NCI-H2227 (cell line): Measurements from ENCODE around the gene MUCL3.
A peak's percentile ranks its signal among the peaks of the same experiment; 100 is the strongest.
"Not testable (repeated sequence)": the region's sequence is repeated elsewhere in the genome, so short reads cannot be mapped to it uniquely, and the experiment has no call there.

Experiments
- DNase-seq: peaks from one replicate; lab custom pipeline; 2025; ENCODE audit not compliant: unreplicated experiment; lab: John Stamatoyannopoulos, UW

MUCL3 gene, protein sequence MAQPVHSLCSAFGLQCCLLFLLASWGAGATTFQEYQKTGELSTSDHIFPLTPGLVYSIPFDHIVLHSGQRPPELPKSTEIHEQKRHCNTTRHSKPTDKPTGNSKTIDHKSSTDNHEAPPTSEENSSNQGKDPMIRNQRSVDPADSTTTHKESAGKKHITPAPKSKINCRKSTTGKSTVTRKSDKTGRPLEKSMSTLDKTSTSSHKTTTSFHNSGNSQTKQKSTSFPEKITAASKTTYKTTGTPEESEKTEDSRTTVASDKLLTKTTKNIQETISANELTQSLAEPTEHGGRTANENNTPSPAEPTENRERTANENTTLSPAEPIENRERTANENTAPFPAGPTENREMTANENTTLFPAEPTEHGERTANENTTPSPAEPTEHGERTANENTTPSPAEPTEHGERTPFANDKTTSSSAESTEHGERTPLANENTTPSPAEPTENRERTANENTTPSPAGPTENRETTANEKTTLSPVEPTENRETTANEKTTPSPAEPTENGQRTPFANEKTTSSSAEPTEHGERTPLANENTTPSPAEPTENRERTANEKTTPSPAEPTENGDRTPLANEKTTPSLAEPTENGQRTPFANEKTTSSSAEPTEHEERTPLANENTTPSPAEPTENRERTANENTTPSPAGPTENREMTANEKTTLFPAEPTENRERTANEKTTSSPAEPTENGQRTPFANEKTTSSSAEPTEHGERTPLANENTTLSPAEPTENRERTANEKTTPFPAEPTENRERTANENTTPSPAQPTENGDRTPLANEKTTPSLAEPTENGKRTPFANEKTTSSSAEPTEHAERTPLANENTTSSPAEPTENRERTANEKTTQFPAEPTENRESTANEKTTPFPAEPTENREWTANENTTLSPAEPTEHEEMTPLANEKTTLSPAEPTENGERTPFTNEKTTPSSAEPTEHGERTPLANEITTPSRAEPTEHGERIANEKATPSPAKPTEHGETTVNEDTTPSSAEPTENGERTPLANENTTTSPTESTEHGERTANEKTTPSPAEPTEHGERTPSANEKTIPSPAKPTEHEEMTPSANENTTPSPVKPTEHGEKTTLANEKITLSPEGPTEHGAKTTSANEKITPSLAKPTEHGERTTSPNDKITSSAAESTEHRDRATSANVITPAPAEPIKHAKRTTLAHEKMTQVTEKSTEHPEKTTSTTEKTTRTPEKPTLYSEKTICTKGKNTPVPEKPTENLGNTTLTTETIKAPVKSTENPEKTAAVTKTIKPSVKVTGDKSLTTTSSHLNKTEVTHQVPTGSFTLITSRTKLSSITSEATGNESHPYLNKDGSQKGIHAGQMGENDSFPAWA (N-terminal part only)

DNA sequence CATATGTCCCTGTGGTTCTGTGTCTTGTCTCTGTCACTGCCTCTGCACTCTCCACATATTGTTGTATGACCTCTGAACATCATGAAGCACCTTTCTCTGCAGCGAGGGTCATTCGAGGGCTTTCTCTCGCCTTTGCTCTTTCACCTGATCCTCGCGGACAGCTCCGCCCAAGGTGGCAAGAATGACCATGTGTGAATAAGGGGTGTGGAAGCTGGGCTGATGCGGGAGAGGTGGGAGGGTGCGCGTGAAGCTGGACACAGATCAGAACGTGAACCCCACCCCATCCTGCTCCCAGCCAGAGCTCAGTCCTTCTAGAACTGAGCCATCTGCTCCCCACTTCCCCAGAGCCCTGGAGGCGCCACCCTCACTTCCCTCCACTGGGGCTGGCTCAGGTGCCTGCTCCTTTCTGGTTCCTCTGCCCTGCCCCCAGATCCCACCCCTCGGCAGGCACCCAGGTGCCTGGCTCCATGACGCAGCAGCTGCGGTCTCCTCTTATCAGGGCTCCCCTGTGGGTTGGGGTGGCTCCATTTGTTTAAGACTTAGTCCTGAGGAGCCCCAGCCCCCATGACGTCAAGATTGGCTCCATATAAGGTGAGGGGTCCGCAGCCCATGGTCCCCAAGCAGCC is at the start of gene MUCL3:
TSS of gene MUCL3 (plus strand) at position 613 of the 626 bp plus-strand sequence. CDS start 27 bp downstream, outside the sequence.
- DNase-seq, result no peak

DNA sequence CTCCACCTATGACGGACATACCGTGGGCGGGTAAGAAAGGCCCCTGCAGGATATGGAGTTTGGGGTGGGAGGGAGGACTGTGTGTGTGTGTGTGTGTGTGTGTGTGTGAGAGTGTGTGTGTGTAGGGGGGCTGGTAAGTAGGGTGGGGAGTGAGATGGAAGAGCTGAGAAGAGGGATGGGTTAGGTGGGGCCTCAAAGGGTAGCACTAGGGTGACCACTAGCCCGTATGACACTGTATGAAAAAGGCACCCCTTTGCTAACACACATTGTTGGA is 49.4 kb upstream of the MUCL3 start:
- no peak for DNase-seq

DNA sequence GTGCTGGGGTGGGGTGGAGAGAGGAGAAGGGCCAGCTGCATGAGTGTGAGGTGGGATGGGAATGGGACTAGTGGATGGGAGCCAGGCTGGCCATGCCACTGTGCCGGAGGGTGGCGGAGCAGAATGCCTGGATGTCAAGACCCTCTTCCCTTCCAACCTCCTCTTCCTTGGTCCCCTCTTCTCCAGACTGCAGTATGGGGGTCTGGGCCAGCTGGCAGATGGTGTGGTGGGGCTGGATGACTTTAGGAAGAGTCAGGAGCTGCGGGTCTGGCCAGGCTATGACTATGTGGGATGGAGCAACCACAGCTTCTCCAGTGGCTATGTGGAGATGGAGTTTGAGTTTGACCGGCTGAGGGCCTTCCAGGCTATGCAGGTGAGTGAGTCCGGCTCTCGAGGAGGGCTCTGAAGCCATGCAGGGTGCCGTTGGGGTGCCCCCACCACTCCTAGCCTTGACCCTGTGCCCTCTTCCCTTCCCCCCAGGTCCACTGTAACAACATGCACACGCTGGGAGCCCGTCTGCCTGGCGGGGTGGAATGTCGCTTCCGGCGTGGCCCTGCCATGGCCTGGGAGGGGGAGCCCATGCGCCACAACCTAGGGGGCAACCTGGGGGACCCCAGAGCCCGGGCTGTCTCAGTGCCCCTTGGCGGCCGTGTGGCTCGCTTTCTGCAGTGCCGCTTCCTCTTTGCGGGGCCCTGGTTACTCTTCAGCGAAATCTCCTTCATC is 48.8 kb upstream of the MUCL3 start:
- no peak for DNase-seq

DNA sequence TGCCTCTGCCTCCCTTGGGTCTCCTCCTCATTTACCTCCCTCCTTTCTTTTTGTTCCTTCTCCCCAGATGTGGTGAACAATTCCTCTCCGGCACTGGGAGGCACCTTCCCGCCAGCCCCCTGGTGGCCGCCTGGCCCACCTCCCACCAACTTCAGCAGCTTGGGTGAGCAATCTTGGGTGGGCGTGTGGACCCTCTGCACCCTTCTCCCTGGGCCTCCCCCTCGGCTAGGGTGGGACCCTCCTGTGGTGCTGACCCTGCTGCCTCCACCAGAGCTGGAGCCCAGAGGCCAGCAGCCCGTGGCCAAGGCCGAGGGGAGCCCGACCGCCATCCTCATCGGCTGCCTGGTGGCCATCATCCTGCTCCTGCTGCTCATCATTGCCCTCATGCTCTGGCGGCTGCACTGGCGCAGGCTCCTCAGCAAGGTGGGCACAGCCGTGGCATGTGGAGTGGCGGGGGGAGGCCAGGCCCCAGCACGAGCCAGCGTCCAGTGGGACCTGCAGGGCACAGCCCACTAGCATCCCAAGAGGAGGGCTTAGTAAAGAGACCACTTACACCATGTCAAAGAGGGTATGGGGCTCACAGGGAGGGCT is 47.7 kb upstream of the MUCL3 start:
- no peak for DNase-seq

DNA sequence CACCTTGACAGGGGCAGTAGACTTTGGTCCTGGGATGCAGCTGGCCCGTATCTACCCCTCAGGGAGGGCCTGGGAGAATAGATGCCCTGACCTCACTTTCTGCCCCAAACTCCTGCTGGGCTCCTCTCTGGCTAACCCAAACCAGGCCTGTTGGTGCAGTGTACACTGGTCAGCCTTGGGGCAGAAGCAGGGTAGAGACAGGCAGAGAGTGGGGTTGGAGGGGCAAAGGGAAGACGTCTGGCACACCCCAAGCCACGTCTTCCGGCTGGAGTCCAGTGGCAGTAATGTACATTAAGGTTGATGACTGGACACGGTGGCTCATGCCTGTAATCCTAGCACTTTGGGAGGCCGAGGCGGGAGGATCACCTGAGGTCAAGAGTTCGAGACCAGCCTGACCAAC is 47.1 kb upstream of the MUCL3 start:
- DNase-seq, result no peak

DNA sequence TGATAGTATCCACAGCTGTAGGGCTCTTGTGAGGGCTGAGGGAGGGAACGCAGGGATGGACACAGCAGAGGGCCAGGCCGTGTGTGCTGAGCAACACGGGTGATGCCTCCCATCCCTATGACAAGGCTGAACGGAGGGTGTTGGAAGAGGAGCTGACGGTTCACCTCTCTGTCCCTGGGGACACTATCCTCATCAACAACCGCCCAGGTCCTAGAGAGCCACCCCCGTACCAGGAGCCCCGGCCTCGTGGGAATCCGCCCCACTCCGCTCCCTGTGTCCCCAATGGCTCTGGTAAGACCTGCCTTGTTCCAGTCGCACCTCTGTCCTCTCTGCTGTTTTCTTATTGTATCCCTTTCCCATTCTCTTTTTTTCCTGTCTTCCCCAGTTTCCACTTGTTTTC is 46.4 kb upstream of the MUCL3 start:
- DNase-seq, result no peak

DNA sequence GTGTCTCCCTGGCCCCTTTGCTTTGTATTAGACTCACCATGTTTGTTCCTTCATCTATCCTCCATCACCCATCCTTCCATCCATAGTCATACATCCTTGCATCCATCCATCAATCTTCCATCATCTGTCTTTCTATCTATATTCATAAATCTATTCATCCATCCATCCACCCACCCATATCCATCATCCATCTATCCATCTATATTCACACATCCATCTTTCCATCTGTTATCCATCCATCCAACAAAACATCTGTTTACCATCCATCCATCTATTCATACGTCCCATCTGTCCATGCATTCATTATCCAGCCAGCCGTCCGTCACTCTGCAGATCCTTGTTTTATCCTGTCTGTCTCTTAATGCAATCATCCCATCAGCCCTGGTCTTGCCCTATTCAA is 45.8 kb upstream of the MUCL3 start:
- DNase-seq, result no peak

DNA sequence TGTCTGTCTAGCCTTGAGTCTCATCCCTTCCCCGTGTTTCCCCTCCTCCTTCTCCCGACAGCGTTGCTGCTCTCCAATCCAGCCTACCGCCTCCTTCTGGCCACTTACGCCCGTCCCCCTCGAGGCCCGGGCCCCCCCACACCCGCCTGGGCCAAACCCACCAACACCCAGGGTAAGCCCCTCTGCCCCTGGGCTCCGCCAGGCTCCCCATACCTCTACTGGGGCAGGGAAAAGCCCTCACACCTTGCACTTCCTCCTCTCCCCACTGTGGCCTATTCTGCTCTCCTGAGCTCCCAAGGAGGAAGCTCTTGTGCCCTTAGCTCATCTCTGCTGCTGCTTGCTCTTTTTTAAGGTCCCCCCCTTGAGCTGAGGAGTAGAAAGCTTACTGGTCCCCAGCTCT is 45.4 kb upstream of the MUCL3 start:
- no peak for DNase-seq

DNA sequence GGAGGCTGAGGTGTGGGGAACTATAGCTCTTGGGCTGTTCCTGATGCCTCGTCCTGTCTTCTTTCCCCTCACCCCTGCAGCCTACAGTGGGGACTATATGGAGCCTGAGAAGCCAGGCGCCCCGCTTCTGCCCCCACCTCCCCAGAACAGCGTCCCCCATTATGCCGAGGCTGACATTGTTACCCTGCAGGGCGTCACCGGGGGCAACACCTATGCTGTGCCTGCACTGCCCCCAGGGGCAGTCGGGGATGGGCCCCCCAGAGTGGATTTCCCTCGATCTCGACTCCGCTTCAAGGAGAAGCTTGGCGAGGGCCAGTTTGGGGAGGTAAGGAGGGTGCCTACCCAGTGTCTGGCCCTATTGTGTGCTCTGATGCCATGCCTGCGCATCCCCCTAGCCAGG is 44.2 kb upstream of the MUCL3 start:
- no peak for DNase-seq

DNA sequence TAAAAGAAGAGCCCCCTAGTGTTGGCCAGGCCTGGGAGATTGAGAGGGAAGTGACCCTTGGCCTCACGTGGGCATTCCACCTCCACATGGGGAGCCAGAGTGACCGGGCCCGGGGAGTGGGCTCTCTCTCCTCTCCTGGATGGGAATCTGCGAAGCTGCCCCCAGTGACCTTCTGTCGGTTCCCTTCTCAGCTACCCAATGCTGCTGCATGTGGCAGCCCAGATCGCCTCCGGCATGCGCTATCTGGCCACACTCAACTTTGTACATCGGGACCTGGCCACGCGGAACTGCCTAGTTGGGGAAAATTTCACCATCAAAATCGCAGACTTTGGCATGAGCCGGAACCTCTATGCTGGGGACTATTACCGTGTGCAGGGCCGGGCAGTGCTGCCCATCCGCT is 42.9 kb upstream of the MUCL3 start:
- DNase-seq, result no peak

DNA sequence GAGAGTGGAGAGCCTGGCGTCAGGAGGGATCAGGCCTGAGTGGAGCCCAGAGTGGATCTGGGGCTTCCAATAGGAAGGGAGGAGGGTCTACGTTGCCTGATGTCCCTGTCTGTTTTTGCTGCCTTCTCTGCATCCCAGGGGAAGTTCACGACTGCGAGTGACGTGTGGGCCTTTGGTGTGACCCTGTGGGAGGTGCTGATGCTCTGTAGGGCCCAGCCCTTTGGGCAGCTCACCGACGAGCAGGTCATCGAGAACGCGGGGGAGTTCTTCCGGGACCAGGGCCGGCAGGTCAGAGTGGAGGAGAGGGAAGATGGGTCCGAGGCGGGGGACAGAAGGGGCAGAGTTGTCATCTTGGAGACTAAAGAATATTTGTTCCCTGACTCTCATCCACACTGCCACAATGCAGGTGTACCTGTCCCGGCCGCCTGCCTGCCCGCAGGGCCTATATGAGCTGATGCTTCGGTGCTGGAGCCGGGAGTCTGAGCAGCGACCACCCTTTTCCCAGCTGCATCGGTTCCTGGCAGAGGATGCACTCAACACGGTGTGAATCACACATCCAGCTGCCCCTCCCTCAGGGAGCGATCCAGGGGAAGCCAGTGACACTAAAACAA is 41.9 kb upstream of the MUCL3 start:
- no peak for DNase-seq

DNA sequence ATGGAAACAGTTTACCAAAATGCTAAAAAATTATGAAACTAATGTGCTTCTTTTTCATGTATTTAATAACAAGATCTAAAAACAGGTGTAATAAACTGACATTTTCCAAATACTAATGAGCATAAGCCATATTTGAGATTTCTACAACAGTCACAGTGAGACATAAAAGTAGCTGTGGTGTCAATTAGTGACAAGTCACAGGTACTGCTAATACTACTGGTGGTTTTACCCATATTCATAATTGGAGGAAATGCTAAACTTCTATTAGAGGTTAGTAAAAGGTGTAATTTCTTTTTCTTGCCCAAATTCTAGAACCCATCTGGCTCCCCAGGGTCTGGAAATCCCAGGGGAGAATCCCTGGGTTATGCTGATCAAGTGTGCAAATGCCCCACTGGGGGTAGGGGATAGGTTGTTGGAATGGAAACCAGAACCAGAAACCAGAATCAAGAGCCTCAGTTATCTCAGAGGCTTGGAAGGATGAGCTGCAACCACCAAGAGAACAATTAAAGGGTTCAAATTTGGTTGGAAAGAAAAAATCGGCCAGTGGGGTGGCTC is 39.8 kb upstream of the MUCL3 start:
- no peak for DNase-seq

DNA sequence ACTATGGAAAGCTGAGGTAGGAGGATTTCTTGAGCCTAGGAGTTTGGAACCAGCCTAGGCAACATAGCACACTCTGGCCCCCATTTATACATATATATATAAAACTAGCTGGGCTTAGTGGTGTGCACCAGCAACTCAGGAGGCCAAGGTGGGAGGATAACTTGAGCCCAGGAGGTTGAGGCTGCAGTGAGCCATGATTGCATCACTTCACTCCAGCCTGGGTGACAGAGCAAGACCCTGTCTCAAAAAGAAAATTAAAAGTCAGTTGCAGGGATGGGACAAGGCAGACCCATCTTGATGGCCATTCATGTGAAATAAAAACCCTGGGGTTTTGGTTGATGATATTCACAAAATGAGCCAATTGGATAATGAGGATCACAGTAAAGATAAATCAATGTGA is 39.3 kb upstream of the MUCL3 start:
- DNase-seq, result no peak

DNA sequence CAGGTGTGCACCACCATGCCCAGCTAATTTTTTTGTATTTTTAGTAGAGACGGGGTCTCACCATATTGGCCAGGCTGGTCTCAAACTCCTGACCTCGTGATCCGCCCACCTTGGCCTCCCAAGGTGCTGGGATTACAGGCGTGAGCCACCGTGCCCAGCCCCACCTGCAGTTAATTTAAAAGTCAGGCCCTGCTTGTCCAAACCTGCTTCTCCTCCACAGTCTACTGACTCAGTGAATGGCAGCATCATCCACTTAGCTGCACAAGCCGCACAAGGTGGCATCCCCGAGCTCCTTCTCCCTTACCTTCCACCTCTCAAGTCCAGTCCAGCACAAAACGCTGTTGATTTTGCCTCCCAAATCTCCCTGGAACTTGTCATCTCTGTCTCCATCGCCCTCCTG is 38.6 kb upstream of the MUCL3 start:
- not testable (repeated sequence) for DNase-seq

DNA sequence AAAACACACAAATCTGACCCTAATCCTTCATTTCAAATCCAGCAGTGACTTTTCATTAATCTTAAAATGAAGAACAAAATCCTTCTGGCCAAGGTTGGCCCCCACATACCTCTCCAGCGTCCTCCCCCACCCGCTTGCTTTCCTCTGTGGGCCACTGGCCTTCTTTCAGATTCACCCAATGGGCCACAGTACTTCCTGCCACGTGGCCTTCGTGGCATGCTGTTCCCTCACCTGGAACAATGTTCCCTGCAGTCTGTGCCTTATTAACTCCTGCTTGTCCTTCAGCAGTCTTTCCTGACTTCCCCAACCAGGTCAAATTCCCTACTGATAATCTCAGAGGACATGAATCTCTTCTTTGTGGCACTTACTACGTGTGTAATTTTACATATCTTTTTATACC is 38.1 kb upstream of the MUCL3 start:
- no peak for DNase-seq

DNA sequence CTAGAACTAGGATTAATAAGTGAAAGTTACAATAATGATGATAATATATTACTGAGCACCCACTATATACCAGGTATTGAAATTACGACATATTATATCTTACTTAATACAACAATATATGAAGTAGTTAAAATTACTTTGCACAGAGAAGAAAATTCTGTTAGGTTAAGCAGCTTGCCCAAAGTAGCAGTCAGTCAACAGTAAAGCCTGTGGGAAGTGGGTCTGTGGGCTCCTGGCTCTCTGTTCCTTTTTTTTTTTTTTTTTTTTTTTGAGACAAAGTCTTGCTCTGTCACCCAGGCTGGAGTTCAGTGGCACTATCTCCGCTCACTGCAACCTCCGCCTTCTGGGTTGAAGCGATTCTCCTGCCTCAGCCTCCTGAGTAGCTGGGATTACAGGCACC is 37.5 kb upstream of the MUCL3 start:
- no peak for DNase-seq

DNA sequence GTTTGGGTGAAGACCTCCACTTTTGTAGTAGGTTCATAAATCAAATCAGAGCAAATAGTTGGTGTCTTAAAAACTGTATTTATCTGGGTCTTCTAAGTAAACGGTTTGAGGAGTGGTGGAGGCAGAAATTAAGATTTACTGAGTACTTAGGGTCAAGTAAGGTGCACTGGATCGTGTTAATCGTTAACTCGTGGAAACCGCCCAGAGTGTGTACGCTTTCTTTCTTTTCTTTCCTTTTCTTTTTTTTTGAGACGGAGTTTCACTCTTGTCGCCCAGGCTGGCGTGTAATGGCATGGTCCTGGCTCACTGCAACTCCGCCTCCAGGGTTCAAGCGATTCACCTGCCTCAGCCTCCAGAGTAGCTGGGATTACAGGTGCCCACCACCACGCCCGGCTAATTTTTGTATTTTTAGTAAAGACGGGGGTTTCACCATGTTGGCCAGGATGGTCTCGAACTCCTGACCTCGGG is 33.4 kb upstream of the MUCL3 start:
- DNase-seq, result not testable (repeated sequence)

DNA sequence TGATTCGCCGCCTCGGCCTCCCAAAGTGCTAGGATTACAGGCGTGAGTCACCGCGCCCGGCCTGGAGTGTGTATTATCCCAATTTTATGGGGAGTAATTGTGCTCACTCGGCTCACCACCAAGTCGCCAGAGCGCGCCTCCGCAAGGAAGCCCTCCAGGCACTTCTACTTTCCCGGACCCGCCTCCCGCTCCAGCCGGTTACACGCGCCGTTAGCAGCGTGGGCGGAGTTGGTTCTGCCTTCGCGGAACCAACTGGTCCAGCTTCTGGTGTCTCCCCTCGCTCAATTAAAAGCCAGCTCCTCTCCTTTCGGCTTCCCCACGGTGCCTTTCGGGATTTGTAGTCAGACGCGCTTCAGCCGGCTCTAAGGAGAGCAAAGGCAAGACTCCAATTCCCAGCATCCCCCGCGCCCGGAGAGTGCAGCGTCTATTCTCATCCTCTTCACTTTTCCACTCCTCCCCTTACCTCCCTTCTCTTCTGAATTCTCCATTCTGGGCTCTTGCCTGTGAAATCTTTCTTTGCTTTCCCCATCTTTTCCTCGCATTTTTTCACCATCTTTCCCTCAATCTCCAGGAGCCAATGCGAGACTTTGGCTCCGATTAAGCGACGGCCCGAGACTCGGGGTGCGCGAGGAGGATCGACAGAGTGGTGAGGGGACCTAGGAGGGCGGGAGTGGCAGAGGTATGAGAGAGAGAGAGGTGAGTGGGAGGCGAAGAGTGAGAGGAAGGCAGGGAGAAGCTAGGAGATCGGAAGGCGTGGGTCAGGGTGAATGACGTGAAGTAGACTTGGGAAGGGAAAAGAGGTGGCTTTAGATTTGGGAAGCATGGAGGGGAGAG is 32.8 kb upstream of the MUCL3 start, which contains the start of gene GTF2H4:
TSS of gene GTF2H4 (plus strand) at position 450 of the 834 bp plus-strand sequence.
- DNase-seq, result peak; percentile 99
